ENCODE results near the gene DISP3.

DISP3 gene

GRCh38 chr1:11504599-11504998 lies 25.6 kb downstream of the DISP3 start:
- H3K4me1 ChIP-seq (ENCODE audit: control insufficient read depth in 1 of 2, insufficient read depth in 2 of 2, low read length in 2 of 2), result no peaks in the 10 kb centered on the region
- no peak overlapping the region for H3K27ac ChIP-seq (ENCODE audit: low read length)
- no peaks in the 10 kb centered on the region for H3K36me3 ChIP-seq (ENCODE audit: control insufficient read depth in 1 of 2, insufficient read depth in 2 of 2, low read length in 2 of 2)
- H3K27me3 ChIP-seq (ENCODE audit: low read depth, low read length), result peaks cover 5% of the 10 kb centered on the region
- no peak overlapping the region for H3K4me3 ChIP-seq (ENCODE audit: low read depth in 1 of 2, low read length in 2 of 2)
- peaks cover 11 to 35% of the 10 kb centered on the region in 2 donors for H3K9me3 ChIP-seq (ENCODE audit: control insufficient read depth in 1 of 2, low read length in 2 of 2)

- no peak overlapping the region for H3K27ac ChIP-seq (ENCODE audit: low read length)
- H3K4me3 ChIP-seq (ENCODE audit: low read depth in 1 of 2, low read length in 2 of 2), result no peak overlapping the region
- H3K9me3 ChIP-seq (ENCODE audit: control insufficient read depth in 1 of 2, low read length in 2 of 2), result peaks cover 11 to 37% of the 10 kb centered on the region in 2 donors
- no peaks in the 10 kb centered on the region for H3K36me3 ChIP-seq (ENCODE audit: control insufficient read depth in 1 of 2, insufficient read depth in 2 of 2, low read length in 2 of 2)
- no peaks in the 10 kb centered on the region for H3K27me3 ChIP-seq (ENCODE audit: low read depth, low read length)
- H3K4me1 ChIP-seq (ENCODE audit: control insufficient read depth in 1 of 2, insufficient read depth in 2 of 2, low read length in 2 of 2), result no peaks in the 10 kb centered on the region
Observed at GRCh38 chr1:11505591-11506538, 26.9 kb downstream of the DISP3 start.

GRCh38 chr1:11507309-11507708 lies 28.4 kb downstream of the DISP3 start:
- Histone ChIP-seq H3K4me1 (ENCODE audit: control insufficient read depth in 1 of 2, insufficient read depth in 2 of 2, low read length in 2 of 2) (no peaks in the 10 kb centered on the region), H3K27ac (ENCODE audit: low read length) (no peak overlapping the region), H3K4me3 (ENCODE audit: low read depth in 1 of 2, low read length in 2 of 2) (no peak overlapping the region), H3K9me3 (ENCODE audit: control insufficient read depth in 1 of 2, low read length in 2 of 2) (peaks cover 11 to 44% of the 10 kb centered on the region in 2 donors), H3K36me3 (ENCODE audit: control insufficient read depth in 1 of 2, insufficient read depth in 2 of 2, low read length in 2 of 2) (no peaks in the 10 kb centered on the region), H3K27me3 (ENCODE audit: low read depth, low read length) (no peaks in the 10 kb centered on the region)

- H3K27ac ChIP-seq (ENCODE audit: low read length), result no peak overlapping the region
- H3K4me1 ChIP-seq (ENCODE audit: control insufficient read depth in 1 of 2, insufficient read depth in 2 of 2, low read length in 2 of 2), result no peaks in the 10 kb centered on the region
- H3K27me3 ChIP-seq (ENCODE audit: low read depth, low read length), result no peaks in the 10 kb centered on the region
- H3K4me3 ChIP-seq (ENCODE audit: low read depth in 1 of 2, low read length in 2 of 2), result no peak overlapping the region
- peaks cover 0 to 8% of the 10 kb centered on the region in 2 donors for H3K9me3 ChIP-seq (ENCODE audit: control insufficient read depth in 1 of 2, low read length in 2 of 2)
- H3K36me3 ChIP-seq (ENCODE audit: control insufficient read depth in 1 of 2, insufficient read depth in 2 of 2, low read length in 2 of 2), result no peaks in the 10 kb centered on the region
Observed at GRCh38 chr1:11513681-11514080, 34.7 kb downstream of the DISP3 start.

- H3K36me3 ChIP-seq (ENCODE audit: control insufficient read depth in 1 of 2, insufficient read depth in 2 of 2, low read length in 2 of 2), result no peaks in the 10 kb centered on the region
Observed at GRCh38 chr1:11514366-11514765, 35.4 kb downstream of the DISP3 start.

GRCh38 chr1:11515368-11516300 lies 36.7 kb downstream of the DISP3 start:
- H3K9me3 ChIP-seq (ENCODE audit: control insufficient read depth in 1 of 2, low read length in 2 of 2), result peaks cover 0 to 7% of the 10 kb centered on the region in 2 donors
- H3K27me3 ChIP-seq (ENCODE audit: low read depth, low read length), result no peaks in the 10 kb centered on the region
- H3K4me1 ChIP-seq (ENCODE audit: control insufficient read depth in 1 of 2, insufficient read depth in 2 of 2, low read length in 2 of 2), result no peaks in the 10 kb centered on the region
- no peak overlapping the region for H3K4me3 ChIP-seq (ENCODE audit: low read depth in 1 of 2, low read length in 2 of 2)
- H3K27ac ChIP-seq (ENCODE audit: low read length), result no peak overlapping the region
- no peaks in the 10 kb centered on the region for H3K36me3 ChIP-seq (ENCODE audit: control insufficient read depth in 1 of 2, insufficient read depth in 2 of 2, low read length in 2 of 2)

More at GRCh38 chr1:11514366-11514765, 35.4 kb downstream of the DISP3 start:
- Histone ChIP-seq H3K9me3 (ENCODE audit: control insufficient read depth in 1 of 2, low read length in 2 of 2) (peaks cover 0 to 8% of the 10 kb centered on the region in 2 donors), H3K27me3 (ENCODE audit: low read depth, low read length) (no peaks in the 10 kb centered on the region), H3K4me3 (ENCODE audit: low read depth in 1 of 2, low read length in 2 of 2) (no peak overlapping the region), H3K27ac (ENCODE audit: low read length) (no peak overlapping the region), H3K4me1 (ENCODE audit: control insufficient read depth in 1 of 2, insufficient read depth in 2 of 2, low read length in 2 of 2) (no peaks in the 10 kb centered on the region)

- no peak overlapping the region for H3K4me3 ChIP-seq (ENCODE audit: low read depth in 1 of 2, low read length in 2 of 2)
- no peaks in the 10 kb centered on the region for H3K27me3 ChIP-seq (ENCODE audit: low read depth, low read length)
- H3K27ac ChIP-seq (ENCODE audit: low read length), result no peak overlapping the region
- H3K36me3 ChIP-seq (ENCODE audit: control insufficient read depth in 1 of 2, insufficient read depth in 2 of 2, low read length in 2 of 2), result no peaks in the 10 kb centered on the region
- no peaks in the 10 kb centered on the region for H3K4me1 ChIP-seq (ENCODE audit: control insufficient read depth in 1 of 2, insufficient read depth in 2 of 2, low read length in 2 of 2)
- H3K9me3 ChIP-seq (ENCODE audit: control insufficient read depth in 1 of 2, low read length in 2 of 2), result no peaks in the 10 kb centered on the region
Observed at GRCh38 chr1:11516961-11517635, 38.1 kb downstream of the DISP3 start.

- no peaks in the 10 kb centered on the region for H3K27me3 ChIP-seq (ENCODE audit: low read depth, low read length)
- no peak overlapping the region for H3K4me3 ChIP-seq (ENCODE audit: low read depth in 1 of 2, low read length in 2 of 2)
- no peak overlapping the region for H3K27ac ChIP-seq (ENCODE audit: low read length)
- H3K4me1 ChIP-seq (ENCODE audit: control insufficient read depth in 1 of 2, insufficient read depth in 2 of 2, low read length in 2 of 2), result no peaks in the 10 kb centered on the region
- H3K36me3 ChIP-seq (ENCODE audit: control insufficient read depth in 1 of 2, insufficient read depth in 2 of 2, low read length in 2 of 2), result no peaks in the 10 kb centered on the region
- no peaks in the 10 kb centered on the region for H3K9me3 ChIP-seq (ENCODE audit: control insufficient read depth in 1 of 2, low read length in 2 of 2)
Observed at GRCh38 chr1:11518016-11518701, 39.2 kb downstream of the DISP3 start.

- Histone ChIP-seq H3K4me3 (ENCODE audit: low read depth in 1 of 2, low read length in 2 of 2) (no peak overlapping the region), H3K27me3 (ENCODE audit: low read depth, low read length) (no peaks in the 10 kb centered on the region), H3K4me1 (ENCODE audit: control insufficient read depth in 1 of 2, insufficient read depth in 2 of 2, low read length in 2 of 2) (no peaks in the 10 kb centered on the region), H3K9me3 (ENCODE audit: control insufficient read depth in 1 of 2, low read length in 2 of 2) (no peaks in the 10 kb centered on the region), H3K27ac (ENCODE audit: low read length) (no peak overlapping the region), H3K36me3 (ENCODE audit: control insufficient read depth in 1 of 2, insufficient read depth in 2 of 2, low read length in 2 of 2) (no peaks in the 10 kb centered on the region)
Observed at GRCh38 chr1:11518791-11519628, 40.1 kb downstream of the DISP3 start.

GRCh38 chr1:11519629-11520031 lies 40.7 kb downstream of the DISP3 start:
- H3K27me3 ChIP-seq (ENCODE audit: low read depth, low read length), result no peaks in the 10 kb centered on the region
- H3K27ac ChIP-seq (ENCODE audit: low read length), result no peak overlapping the region
- H3K9me3 ChIP-seq (ENCODE audit: control insufficient read depth in 1 of 2, low read length in 2 of 2), result no peaks in the 10 kb centered on the region
- H3K4me1 ChIP-seq (ENCODE audit: control insufficient read depth in 1 of 2, insufficient read depth in 2 of 2, low read length in 2 of 2), result no peaks in the 10 kb centered on the region
- no peak overlapping the region for H3K4me3 ChIP-seq (ENCODE audit: low read depth in 1 of 2, low read length in 2 of 2)
- no peaks in the 10 kb centered on the region for H3K36me3 ChIP-seq (ENCODE audit: control insufficient read depth in 1 of 2, insufficient read depth in 2 of 2, low read length in 2 of 2)
